ENCODE measurements around the gene TBC1D3B. TPM values are rescaled to one million over a fixed set of nuclear protein-coding genes. Genes with fewer than 3 reads are reported as not detected.
A peak's percentile ranks its signal among the peaks of the same experiment; 100 is the strongest.

TBC1D3B gene
- total and polyA plus RNA-seq, 4 experiments from 2014 or later: 11.5 to 18.0 TPM; not detected in 2

- no peaks in the 10 kb centered on the region for H3K9me3 Mint-ChIP-seq
- H3K27ac ChIP-seq (ENCODE audit: low read depth, low read length): no peak overlapping the region
- no peaks in the 10 kb centered on the region for H3K27me3 ChIP-seq (ENCODE audit: insufficient read depth, low read length)
- H3K36me3 Mint-ChIP-seq: no peaks in the 10 kb centered on the region
- no peak for DNase-seq
- no peak overlapping the region for H3K4me3 ChIP-seq (ENCODE audit: low read length in 2 of 2)
- ChIA-PET POLR2A (ENCODE audit: partially characterized antibody) (no interaction called here), CTCF (ENCODE audit: partially characterized antibody) (interaction anchor here (0.7 kb wide), 1 partner anchor 183 kb away, joined by 3 read pairs; no protein-coding TSS in a partner anchor)
- no peak overlapping the region for H3K27ac Mint-ChIP-seq
- H3K4me1 Mint-ChIP-seq: peaks cover 0 to 3% (median under 1%) of the 10 kb centered on the region in 4 donors
- intact Hi-C loops (cut with micrococcal nuclease): no loop called here
- H3K9me3 ChIP-seq (ENCODE audit: control insufficient read depth in 1 of 2, low read length in 2 of 2): no peaks in the 10 kb centered on the region
- H3K36me3 ChIP-seq (ENCODE audit: insufficient read depth, low read length): no peaks in the 10 kb centered on the region
- H3K4me1 ChIP-seq (ENCODE audit: insufficient read depth, low read length): no peaks in the 10 kb centered on the region
- H3K27me3 Mint-ChIP-seq: peaks cover 11 to 35% of the 10 kb centered on the region in 2 donors
- no peak overlapping the region for H3K4me3 Mint-ChIP-seq
Measured at GRCh38 chr17:36151891-36152638, 24.4 kb downstream of the TBC1D3B start.

- Histone ChIP-seq H3K4me1 (ENCODE audit: insufficient read depth, low read length) (no peaks in the 10 kb centered on the region), H3K36me3 (ENCODE audit: insufficient read depth, low read length) (no peaks in the 10 kb centered on the region), H3K4me3 (ENCODE audit: low read length in 2 of 2) (no peak overlapping the region), H3K27ac (ENCODE audit: low read depth, low read length) (no peak overlapping the region), H3K9me3 (ENCODE audit: control insufficient read depth in 1 of 2, low read length in 2 of 2) (no peaks in the 10 kb centered on the region), H3K27me3 (ENCODE audit: insufficient read depth, low read length) (no peaks in the 10 kb centered on the region)
- DNase-seq: no peak
- peak overlapping the region in 1 of 8 donors; percentile 26 for H3K4me3 Mint-ChIP-seq
- intact Hi-C loops (cut with micrococcal nuclease): loop anchor here (1.0 kb wide), 1 partner anchor 180 kb away; no protein-coding TSS in a partner anchor
- ChIA-PET CTCF (ENCODE audit: partially characterized antibody) (interaction anchor here (0.7 to 2.5 kb wide), 20 partner anchors 13 to 402 kb away, joined by 3 to 22 read pairs (median 4); partner anchors contain the start of gene TAF15), POLR2A (ENCODE audit: partially characterized antibody) (no interaction called here)
- H3K36me3 Mint-ChIP-seq: no peaks in the 10 kb centered on the region
- H3K4me1 Mint-ChIP-seq: peaks cover 0 to 3% (median under 1%) of the 10 kb centered on the region in 4 donors
- no peaks in the 10 kb centered on the region for H3K9me3 Mint-ChIP-seq
- peaks cover 11 to 31% of the 10 kb centered on the region in 2 donors for H3K27me3 Mint-ChIP-seq
- no peak overlapping the region for H3K27ac Mint-ChIP-seq
Measured at GRCh38 chr17:36149296-36149820, 27.1 kb downstream of the TBC1D3B start.

GRCh38 chr17:36148559-36149295 is 27.7 kb downstream of the TBC1D3B start:
- H3K4me1 ChIP-seq (ENCODE audit: insufficient read depth, low read length): no peaks in the 10 kb centered on the region
- H3K9me3 ChIP-seq (ENCODE audit: control insufficient read depth in 1 of 2, low read length in 2 of 2): no peaks in the 10 kb centered on the region
- H3K27ac ChIP-seq (ENCODE audit: low read depth, low read length): no peak overlapping the region
- no peak overlapping the region for H3K27ac Mint-ChIP-seq
- intact Hi-C loops (cut with micrococcal nuclease): loop anchor here (1.0 kb wide), 1 partner anchor 179 kb away; no protein-coding TSS in a partner anchor
- H3K9me3 Mint-ChIP-seq: no peaks in the 10 kb centered on the region
- POLR2A ChIA-PET (ENCODE audit: partially characterized antibody): no interaction called here
- CTCF ChIA-PET (ENCODE audit: partially characterized antibody): interaction anchor here (0.7 to 2.5 kb wide), 24 partner anchors 13 to 401 kb away, joined by 3 to 22 read pairs (median 4); partner anchors contain the start of gene TAF15
- peaks cover 9 to 26% of the 10 kb centered on the region in 2 donors for H3K27me3 Mint-ChIP-seq
- DNase-seq: peak; percentile 44 to 66 (median 57)
- H3K4me3 Mint-ChIP-seq: peak overlapping the region in 1 of 8 donors; percentile 64
- H3K27me3 ChIP-seq (ENCODE audit: insufficient read depth, low read length): no peaks in the 10 kb centered on the region
- H3K4me1 Mint-ChIP-seq: peaks cover 0 to 3% (median under 1%) of the 10 kb centered on the region in 4 donors
- no peak overlapping the region for H3K4me3 ChIP-seq (ENCODE audit: low read length in 2 of 2)
- H3K36me3 ChIP-seq (ENCODE audit: insufficient read depth, low read length): no peaks in the 10 kb centered on the region
- H3K36me3 Mint-ChIP-seq: no peaks in the 10 kb centered on the region

DNA sequence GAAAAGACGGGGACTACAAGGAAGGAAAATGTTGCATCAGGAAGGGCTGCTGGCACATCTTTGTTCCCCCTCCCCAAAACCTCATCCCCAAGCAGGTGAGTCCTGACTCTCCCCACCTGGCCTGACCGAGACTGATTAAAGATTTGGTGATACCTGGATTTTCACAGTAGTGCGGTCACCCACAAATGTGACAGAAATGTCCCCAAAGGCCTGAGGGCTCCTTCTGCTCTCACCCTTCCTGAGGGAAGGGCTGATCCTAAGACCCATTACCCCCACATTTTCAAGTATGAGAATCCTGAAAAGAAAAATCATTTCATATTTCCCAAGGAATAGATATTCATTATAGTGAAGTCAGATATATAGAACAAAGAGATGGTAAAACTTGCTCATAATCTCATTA is 28.8 kb downstream of the TBC1D3B start:
- POLR2A ChIA-PET (ENCODE audit: partially characterized antibody): no interaction called here
- peaks cover 0 to 3% (median under 1%) of the 10 kb centered on the region in 4 donors for H3K4me1 Mint-ChIP-seq

DNA sequence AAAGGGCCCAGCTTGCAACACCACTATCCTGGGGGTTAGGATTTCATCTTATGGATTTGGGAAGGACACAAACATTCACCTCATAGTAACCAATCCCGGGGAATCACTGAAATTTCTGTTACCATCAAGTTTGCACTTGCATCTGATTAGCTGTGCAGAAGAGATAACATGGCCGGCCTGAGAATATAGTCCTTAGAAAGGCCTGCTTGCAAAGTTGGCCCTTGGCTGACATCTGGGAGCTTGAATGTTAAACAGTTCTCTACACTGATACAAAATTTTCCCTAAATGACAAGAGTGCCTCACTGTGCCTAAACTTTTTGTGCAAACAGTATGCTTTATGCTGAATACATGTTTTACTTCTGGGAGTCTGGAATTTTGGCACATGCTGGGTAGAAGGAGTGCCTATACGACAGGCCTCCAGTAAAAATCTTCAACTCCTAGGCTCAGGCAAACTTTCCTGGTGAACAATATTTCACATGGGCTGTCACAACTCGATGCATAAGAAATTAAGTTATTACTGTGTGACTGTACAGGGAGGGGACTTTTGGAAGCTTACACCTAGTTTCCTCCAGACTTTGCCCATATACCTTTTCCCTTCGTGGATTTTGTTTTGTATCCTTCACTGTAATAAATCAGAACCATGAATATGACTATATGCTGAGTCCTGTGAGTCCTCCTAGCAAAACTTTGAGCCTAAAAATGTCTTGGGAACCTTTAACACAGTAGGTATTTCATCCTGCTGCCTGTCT is 31.3 kb downstream of the TBC1D3B start:
- DNase-seq: no peak
- Mint-ChIP-seq H3K27ac (no peak overlapping the region), H3K4me3 (no peak overlapping the region), H3K36me3 (no peaks in the 10 kb centered on the region), H3K27me3 (peaks cover 6 to 13% of the 10 kb centered on the region in 2 donors), H3K4me1 (peaks cover 0 to 3% (median under 1%) of the 10 kb centered on the region in 4 donors), H3K9me3 (no peaks in the 10 kb centered on the region)
- H3K27ac ChIP-seq (ENCODE audit: low read depth, low read length): no peak overlapping the region
- H3K36me3 ChIP-seq (ENCODE audit: insufficient read depth, low read length): no peaks in the 10 kb centered on the region
- POLR2A ChIA-PET (ENCODE audit: partially characterized antibody): no interaction called here
- no peaks in the 10 kb centered on the region for H3K9me3 ChIP-seq (ENCODE audit: control insufficient read depth in 1 of 2, low read length in 2 of 2)
- no peaks in the 10 kb centered on the region for H3K27me3 ChIP-seq (ENCODE audit: insufficient read depth, low read length)
- no peaks in the 10 kb centered on the region for H3K4me1 ChIP-seq (ENCODE audit: insufficient read depth, low read length)
- CTCF ChIA-PET (ENCODE audit: partially characterized antibody): interaction anchor here (1.3 to 3.5 kb wide), 4 partner anchors 169 to 381 kb away, joined by 4 to 13 read pairs (median 11); no protein-coding TSS in a partner anchor
- no peak overlapping the region for H3K4me3 ChIP-seq (ENCODE audit: low read length in 2 of 2)
- intact Hi-C loops (cut with micrococcal nuclease): no loop called here

More for the DNA sequence above, 28.8 kb downstream of the TBC1D3B start:
- peaks cover 9 to 20% of the 10 kb centered on the region in 2 donors for H3K27me3 Mint-ChIP-seq
- no peak for DNase-seq
- H3K9me3 Mint-ChIP-seq: no peaks in the 10 kb centered on the region
- no peaks in the 10 kb centered on the region for H3K4me1 ChIP-seq (ENCODE audit: insufficient read depth, low read length)
- no peak overlapping the region for H3K4me3 Mint-ChIP-seq
- intact Hi-C loops (cut with micrococcal nuclease): no loop called here
- H3K36me3 Mint-ChIP-seq: no peaks in the 10 kb centered on the region
- no peaks in the 10 kb centered on the region for H3K9me3 ChIP-seq (ENCODE audit: control insufficient read depth in 1 of 2, low read length in 2 of 2)
- CTCF ChIA-PET (ENCODE audit: partially characterized antibody): interaction anchor here (1.0 to 3.5 kb wide), 7 partner anchors 15 to 384 kb away, joined by 4 to 13 read pairs (median 10); no protein-coding TSS in a partner anchor
- no peak overlapping the region for H3K27ac ChIP-seq (ENCODE audit: low read depth, low read length)
- no peak overlapping the region for H3K4me3 ChIP-seq (ENCODE audit: low read length in 2 of 2)
- no peaks in the 10 kb centered on the region for H3K36me3 ChIP-seq (ENCODE audit: insufficient read depth, low read length)
- no peak overlapping the region for H3K27ac Mint-ChIP-seq
- H3K27me3 ChIP-seq (ENCODE audit: insufficient read depth, low read length): no peaks in the 10 kb centered on the region

DNA sequence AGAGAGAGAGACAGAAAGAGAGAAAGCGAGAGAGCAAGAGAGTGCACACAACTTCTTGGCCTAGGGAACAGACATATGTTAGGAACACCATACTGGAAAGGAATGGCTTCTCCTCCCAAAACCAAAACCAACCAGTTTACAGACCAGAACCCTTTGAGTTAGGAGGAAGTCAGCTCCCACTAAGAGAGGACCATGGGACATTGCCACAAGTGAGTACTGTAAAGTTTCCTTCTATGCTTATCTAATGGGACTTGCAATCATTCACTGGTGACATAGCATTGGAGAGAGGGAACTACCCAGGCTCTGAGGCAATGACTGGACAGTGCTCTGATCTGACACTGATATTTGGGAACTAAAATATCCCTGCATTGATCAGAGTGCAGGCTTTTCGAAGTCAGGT is 32.4 kb downstream of the TBC1D3B start:
- Mint-ChIP-seq H3K4me1 (peaks cover 0 to 2% (median under 1%) of the 10 kb centered on the region in 4 donors), H3K4me3 (no peak overlapping the region), H3K9me3 (no peaks in the 10 kb centered on the region), H3K27me3 (peaks cover 2 to 3% of the 10 kb centered on the region in 2 donors), H3K36me3 (no peaks in the 10 kb centered on the region), H3K27ac (no peak overlapping the region)
- POLR2A ChIA-PET (ENCODE audit: partially characterized antibody): no interaction called here
- DNase-seq: no peak
- CTCF ChIA-PET (ENCODE audit: partially characterized antibody): interaction anchor here (1.3 to 1.5 kb wide), 2 partner anchors 168 to 175 kb away, joined by 5 to 10 read pairs; no protein-coding TSS in a partner anchor
- H3K4me3 ChIP-seq (ENCODE audit: low read length in 2 of 2): no peak overlapping the region
- no peaks in the 10 kb centered on the region for H3K9me3 ChIP-seq (ENCODE audit: control insufficient read depth in 1 of 2, low read length in 2 of 2)
- intact Hi-C loops (cut with micrococcal nuclease): no loop called here
- H3K27ac ChIP-seq (ENCODE audit: low read depth, low read length): no peak overlapping the region
- H3K27me3 ChIP-seq (ENCODE audit: insufficient read depth, low read length): no peaks in the 10 kb centered on the region
- H3K4me1 ChIP-seq (ENCODE audit: insufficient read depth, low read length): no peaks in the 10 kb centered on the region
- no peaks in the 10 kb centered on the region for H3K36me3 ChIP-seq (ENCODE audit: insufficient read depth, low read length)

Data from CD4-positive, alpha-beta memory T cell (primary cell).